Panc1 (cell line): Measurements from ENCODE around the gene FAM227B. TPM values are rescaled to one million over a fixed set of nuclear protein-coding genes. Genes with fewer than 3 reads are reported as not detected.

Source experiments
- ATAC-seq: fragments of 200-7000 bp; cut with Tn5 transposase; 2 replicates; pipeline ENCODE4 v1.9.1; 2020; ENCODE audit warnings: mild to moderate bottlenecking, moderate library complexity
- BruUV-seq: library from RNA; stranded (reverse); fragments of 400-500 nt; replicated peaks from 2 replicates; lab custom pipeline; 2021; lab: Mats Ljungman, UMichigan
- CTCF ChIA-PET: fragments of 300-600 bp; sonication (Branson Sonifier 250); formaldehyde crosslinking; loops from one replicate; lab custom pipeline; 2022; ENCODE audit warnings: antibody characterized with exemption; lab: Charles Lee
- POLR2A ChIA-PET: fragments of 300-600 bp; sonication (Branson Sonifier 250); formaldehyde crosslinking; loops from one replicate; lab custom pipeline; 2022; ENCODE audit warnings: antibody characterized with exemption; lab: Charles Lee
- DNase-seq: peaks from one replicate; pipeline ENCODE4 v3.0.0-alpha.2; 2010; ENCODE audit warnings: low read depth, low spot score
- H3K27ac ChIP-seq: 2 replicates; pipeline ENCODE4 v1.5.1; 2011; ENCODE audit warnings: mild to moderate bottlenecking, low read length, inconsistent platforms
- H3K27me3 ChIP-seq: fragments of 200-500 bp; sonication (Bioruptor generic); 2 replicates; pipeline ENCODE4 v1.6.0; 2014; ENCODE audit warnings: low read length, inconsistent platforms; ENCODE audit not compliant: control insufficient read depth, insufficient read depth
- H3K36me3 ChIP-seq: fragments of 200-500 bp; sonication (Bioruptor generic); 2 replicates; pipeline ENCODE4 v1.5.1; 2014; ENCODE audit warnings: inconsistent platforms, mild to moderate bottlenecking, low read length, moderate library complexity; ENCODE audit not compliant: control insufficient read depth, insufficient read depth
- H3K4me1 ChIP-seq: 2 replicates; pipeline ENCODE4 v1.5.1; 2011; ENCODE audit warnings: inconsistent platforms, mild to moderate bottlenecking, low read length, moderate library complexity; ENCODE audit not compliant: control insufficient read depth, insufficient read depth
- H3K4me3 ChIP-seq, 2 experiments: 2 replicates each; pipeline ENCODE4 v1.5.1; 2011 to 2012; ENCODE audit warnings: low read depth in 2 of 2, low read length in 2 of 2, mild to moderate bottlenecking in 2 of 2, inconsistent platforms in 1 of 2, moderate library complexity in 1 of 2
- H3K9me3 ChIP-seq: fragments of 200-500 bp; sonication (Bioruptor generic); 2 replicates; pipeline ENCODE4 v1.5.1; 2014; ENCODE audit warnings: low read depth, mild to moderate bottlenecking, inconsistent platforms, low read length, moderate library complexity; ENCODE audit not compliant: control insufficient read depth, insufficient read depth
- POLR2AphosphoS5 ChIP-seq: IDR thresholded peaks from 2 replicates; pipeline ENCODE4 v1.6.1; 2012; ENCODE audit warnings: mild to moderate bottlenecking, low read depth, low read length, moderate library complexity
- SIN3A ChIP-seq: IDR thresholded peaks from 2 replicates; pipeline ENCODE4 v1.6.1; 2012; ENCODE audit warnings: low read depth, mild to moderate bottlenecking, low read length, moderate library complexity, borderline replicate concordance; ENCODE audit not compliant: insufficient read depth
- TCF7L2 ChIP-seq: IDR thresholded peaks from 2 replicates; pipeline ENCODE4 v1.6.1; 2011; ENCODE audit warnings: mild to moderate bottlenecking, low read depth, low read length, inconsistent platforms
- in situ Hi-C: cut with HindIII; loops from 2 replicates; pipeline ENCODE4 v1.10.0; 2016; ENCODE audit warnings: low sequenced_read_pairs, low pct_unique_long_range_greater_than_20kb
- intact Hi-C: fragments of 100-400 bp; cut with micrococcal nuclease; formaldehyde crosslinking; loops from one replicate; pipeline ENCODE4 v1.10.0; 2022; ENCODE audit not compliant: unreplicated experiment
- total RNA-seq: library from RNA; stranded (reverse); gene quantifications from one replicate; pipeline ENCODE4 v1.2.1, GENCODE V29; 2021; ENCODE audit not compliant: unreplicated experiment
- TF ChIP-seq, protein P1 (sequence below), 2 experiments: IDR thresholded peaks; 2 replicates each; pipeline ENCODE4 v1.6.1; 2011 to 2012; ENCODE audit warnings: low read depth in 2 of 2, control low read depth in 1 of 2, low read length in 1 of 2, mild to moderate bottlenecking in 1 of 2, moderate library complexity in 1 of 2; ENCODE audit not compliant: insufficient read depth in 1 of 2
- TF ChIP-seq, protein P2 (sequence below): fragments of 450-650 bp; IDR thresholded peaks from 2 replicates; pipeline ENCODE4 v1.5.1; 2017; ENCODE audit warnings: mild to moderate bottlenecking

FAM227B gene
- total RNA-seq, 1 experiment from 2014 or later: 1.2 TPM

DNA sequence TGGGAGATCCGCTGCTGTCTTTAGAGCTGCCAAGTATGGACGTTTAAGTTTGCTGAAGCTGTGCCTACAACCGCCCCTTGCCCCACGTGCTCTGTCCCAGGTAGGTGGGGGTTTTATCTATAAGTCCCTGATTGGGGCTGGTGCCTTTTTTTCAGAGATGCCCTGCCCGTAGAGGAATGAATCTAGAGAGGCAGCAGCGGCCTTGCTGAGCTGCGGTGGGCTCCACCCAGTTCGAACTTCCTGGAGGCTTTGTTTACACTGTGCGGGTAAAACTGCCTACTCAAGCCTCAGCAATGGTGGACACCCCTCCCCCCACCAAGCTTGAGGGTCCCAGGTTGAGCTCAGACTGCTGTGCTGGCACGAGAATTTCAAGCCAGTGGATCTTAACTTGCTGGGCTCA is 281.0 kb downstream of the FAM227B start:
- no peak overlapping the region for H3K4me3 ChIP-seq
- CTCF ChIA-PET: interaction anchor here (0.6 kb wide), 1 partner anchor 13 kb away, joined by 7 read pairs; no protein-coding TSS in a partner anchor
- no peak overlapping the region for H3K27ac ChIP-seq
- in situ Hi-C loops (no loop called here), intact Hi-C loops (no loop called here)
- H3K36me3 ChIP-seq: no peaks in the 10 kb centered on the region
- no peak for DNase-seq
- no peaks in the 10 kb centered on the region for H3K4me1 ChIP-seq
- TF ChIP-seq, protein P1, sequence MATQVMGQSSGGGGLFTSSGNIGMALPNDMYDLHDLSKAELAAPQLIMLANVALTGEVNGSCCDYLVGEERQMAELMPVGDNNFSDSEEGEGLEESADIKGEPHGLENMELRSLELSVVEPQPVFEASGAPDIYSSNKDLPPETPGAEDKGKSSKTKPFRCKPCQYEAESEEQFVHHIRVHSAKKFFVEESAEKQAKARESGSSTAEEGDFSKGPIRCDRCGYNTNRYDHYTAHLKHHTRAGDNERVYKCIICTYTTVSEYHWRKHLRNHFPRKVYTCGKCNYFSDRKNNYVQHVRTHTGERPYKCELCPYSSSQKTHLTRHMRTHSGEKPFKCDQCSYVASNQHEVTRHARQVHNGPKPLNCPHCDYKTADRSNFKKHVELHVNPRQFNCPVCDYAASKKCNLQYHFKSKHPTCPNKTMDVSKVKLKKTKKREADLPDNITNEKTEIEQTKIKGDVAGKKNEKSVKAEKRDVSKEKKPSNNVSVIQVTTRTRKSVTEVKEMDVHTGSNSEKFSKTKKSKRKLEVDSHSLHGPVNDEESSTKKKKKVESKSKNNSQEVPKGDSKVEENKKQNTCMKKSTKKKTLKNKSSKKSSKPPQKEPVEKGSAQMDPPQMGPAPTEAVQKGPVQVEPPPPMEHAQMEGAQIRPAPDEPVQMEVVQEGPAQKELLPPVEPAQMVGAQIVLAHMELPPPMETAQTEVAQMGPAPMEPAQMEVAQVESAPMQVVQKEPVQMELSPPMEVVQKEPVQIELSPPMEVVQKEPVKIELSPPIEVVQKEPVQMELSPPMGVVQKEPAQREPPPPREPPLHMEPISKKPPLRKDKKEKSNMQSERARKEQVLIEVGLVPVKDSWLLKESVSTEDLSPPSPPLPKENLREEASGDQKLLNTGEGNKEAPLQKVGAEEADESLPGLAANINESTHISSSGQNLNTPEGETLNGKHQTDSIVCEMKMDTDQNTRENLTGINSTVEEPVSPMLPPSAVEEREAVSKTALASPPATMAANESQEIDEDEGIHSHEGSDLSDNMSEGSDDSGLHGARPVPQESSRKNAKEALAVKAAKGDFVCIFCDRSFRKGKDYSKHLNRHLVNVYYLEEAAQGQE (IDR thresholded peaks at IDR 0.05; ENCODE audit: insufficient read depth in 1 of 2, low read depth in 2 of 2, low read length in 1 of 2): no peak
- TF ChIP-seq SIN3A (no peak), TCF7L2 (no peak), POLR2AphosphoS5 (no peak)
- TF ChIP-seq, protein P2, sequence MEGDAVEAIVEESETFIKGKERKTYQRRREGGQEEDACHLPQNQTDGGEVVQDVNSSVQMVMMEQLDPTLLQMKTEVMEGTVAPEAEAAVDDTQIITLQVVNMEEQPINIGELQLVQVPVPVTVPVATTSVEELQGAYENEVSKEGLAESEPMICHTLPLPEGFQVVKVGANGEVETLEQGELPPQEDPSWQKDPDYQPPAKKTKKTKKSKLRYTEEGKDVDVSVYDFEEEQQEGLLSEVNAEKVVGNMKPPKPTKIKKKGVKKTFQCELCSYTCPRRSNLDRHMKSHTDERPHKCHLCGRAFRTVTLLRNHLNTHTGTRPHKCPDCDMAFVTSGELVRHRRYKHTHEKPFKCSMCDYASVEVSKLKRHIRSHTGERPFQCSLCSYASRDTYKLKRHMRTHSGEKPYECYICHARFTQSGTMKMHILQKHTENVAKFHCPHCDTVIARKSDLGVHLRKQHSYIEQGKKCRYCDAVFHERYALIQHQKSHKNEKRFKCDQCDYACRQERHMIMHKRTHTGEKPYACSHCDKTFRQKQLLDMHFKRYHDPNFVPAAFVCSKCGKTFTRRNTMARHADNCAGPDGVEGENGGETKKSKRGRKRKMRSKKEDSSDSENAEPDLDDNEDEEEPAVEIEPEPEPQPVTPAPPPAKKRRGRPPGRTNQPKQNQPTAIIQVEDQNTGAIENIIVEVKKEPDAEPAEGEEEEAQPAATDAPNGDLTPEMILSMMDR: no peak
- H3K27me3 ChIP-seq: no peaks in the 10 kb centered on the region
- ATAC-seq: no peak
- no TSS peak for BruUV-seq
- H3K9me3 ChIP-seq: no peaks in the 10 kb centered on the region
- POLR2A ChIA-PET: no interaction called here

DNA sequence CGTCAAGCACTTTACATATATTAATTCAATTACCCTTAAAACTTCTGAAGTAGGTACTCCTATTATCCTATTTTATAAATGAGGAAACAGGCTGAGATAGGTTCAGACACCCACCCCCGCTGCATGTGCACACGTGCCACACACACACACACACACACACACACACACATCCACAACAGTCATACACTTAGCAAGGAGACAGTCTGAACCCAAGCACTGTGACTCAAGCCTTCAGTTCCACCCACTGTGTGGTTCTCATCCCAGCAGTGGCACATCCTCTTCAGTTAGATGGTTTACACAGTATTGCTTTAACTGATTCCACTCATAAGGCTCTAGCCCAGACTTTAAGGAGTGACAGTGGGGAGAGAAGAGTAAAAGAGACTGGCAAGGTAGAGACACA is 288.7 kb downstream of the FAM227B start:
- POLR2A ChIA-PET: no interaction called here

More for the DNA sequence above, 288.7 kb downstream of the FAM227B start:
- in situ Hi-C loops (no loop called here), intact Hi-C loops (no loop called here)
- TF ChIP-seq SIN3A: no peak
- TF ChIP-seq, protein P1 (IDR thresholded peaks at IDR 0.05; ENCODE audit: insufficient read depth in 1 of 2, low read depth in 2 of 2, low read length in 1 of 2): no peak
- no peak for TF ChIP-seq TCF7L2
- TF ChIP-seq POLR2AphosphoS5: no peak
- TF ChIP-seq, protein P2: no peak
- no TSS peak for BruUV-seq
- CTCF ChIA-PET: no interaction called here
- H3K27me3 ChIP-seq: no peaks in the 10 kb centered on the region
- 0 out of 2 replicates have a peak, but pooled peaks cover 2% of the 10 kb centered on the region for H3K36me3 ChIP-seq
- H3K4me1 ChIP-seq: no peaks in the 10 kb centered on the region
- ATAC-seq (no peak), DNase-seq (no peak)
- no peak overlapping the region for H3K4me3 ChIP-seq
- H3K9me3 ChIP-seq: no peaks in the 10 kb centered on the region
- H3K27ac ChIP-seq: no peak overlapping the region
